HL-60 (cell line): ENCODE measurements around the gene PDCD6IP.

Experiments used
- DNase-seq, 2 experiments: peaks; one replicate each; pipeline ENCODE4 v3.0.0-alpha.2; 2010 to 2020; ENCODE audit warnings: low read depth in 1 of 2, low spot score in 1 of 2
- H3K27ac ChIP-seq: fragments of 250-450 bp; sonication (Bioruptor Pico); replicated peaks from 2 replicates; pipeline ENCODE4 v1.5.1; 2020; ENCODE audit warnings: mild to moderate bottlenecking, moderate library complexity
- H3K27me3 ChIP-seq: fragments of 250-450 bp; sonication (Bioruptor Pico); 2 replicates; pipeline ENCODE4 v1.5.1; 2021; ENCODE audit warnings: mild to moderate bottlenecking, moderate library complexity; ENCODE audit not compliant: insufficient read depth, poor library complexity, severe bottlenecking
- H3K4me3 ChIP-seq: replicated peaks from 2 replicates; pipeline ENCODE4 v1.5.1; 2011; ENCODE audit warnings: mild to moderate bottlenecking, control low read depth, low read length; ENCODE audit not compliant: insufficient read depth
- GABPA ChIP-seq: IDR thresholded peaks from 2 replicates; pipeline ENCODE4 v1.6.1; 2012; ENCODE audit warnings: low read depth
- POLR2AphosphoS5 ChIP-seq: IDR thresholded peaks from 2 replicates; pipeline ENCODE4 v1.6.1; 2012; ENCODE audit warnings: low read depth
- SPI1 ChIP-seq: IDR thresholded peaks from 2 replicates; pipeline ENCODE4 v1.6.1; 2012; ENCODE audit warnings: low read depth, mild to moderate bottlenecking, borderline replicate concordance
- TF ChIP-seq, protein P1 (sequence below): IDR thresholded peaks from 2 replicates; pipeline ENCODE4 v1.6.1; 2012; ENCODE audit warnings: low read depth; ENCODE audit not compliant: insufficient replicate concordance
- TF ChIP-seq, protein P2 (sequence below): IDR thresholded peaks from one replicate; pipeline ENCODE4 v1.5.1; 2011; ENCODE audit warnings: low read length, control low read depth, inconsistent platforms; ENCODE audit not compliant: insufficient read depth

Gene PDCD6IP

DNA sequence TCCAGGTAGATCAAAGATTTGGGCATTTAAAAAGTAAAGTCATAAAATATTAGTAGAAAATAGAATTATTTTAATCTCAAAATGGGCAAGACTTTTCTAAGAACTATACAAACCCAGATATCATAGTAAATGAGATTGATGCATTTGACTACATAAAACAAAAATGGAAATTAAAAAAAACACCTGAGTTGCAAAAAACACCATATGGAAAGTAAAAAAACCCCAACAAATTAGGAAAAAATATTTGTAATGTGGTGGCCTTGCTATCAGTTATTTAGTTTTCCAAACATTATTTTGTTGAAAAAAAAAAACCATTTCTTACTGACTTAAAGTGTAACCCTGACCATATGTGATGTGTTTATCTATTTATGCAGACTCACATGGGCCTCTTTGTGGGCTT, 97.2 kb downstream of the PDCD6IP start:
- no peaks in the 10 kb centered on the region for H3K27me3 ChIP-seq
- TF ChIP-seq, protein P1, sequence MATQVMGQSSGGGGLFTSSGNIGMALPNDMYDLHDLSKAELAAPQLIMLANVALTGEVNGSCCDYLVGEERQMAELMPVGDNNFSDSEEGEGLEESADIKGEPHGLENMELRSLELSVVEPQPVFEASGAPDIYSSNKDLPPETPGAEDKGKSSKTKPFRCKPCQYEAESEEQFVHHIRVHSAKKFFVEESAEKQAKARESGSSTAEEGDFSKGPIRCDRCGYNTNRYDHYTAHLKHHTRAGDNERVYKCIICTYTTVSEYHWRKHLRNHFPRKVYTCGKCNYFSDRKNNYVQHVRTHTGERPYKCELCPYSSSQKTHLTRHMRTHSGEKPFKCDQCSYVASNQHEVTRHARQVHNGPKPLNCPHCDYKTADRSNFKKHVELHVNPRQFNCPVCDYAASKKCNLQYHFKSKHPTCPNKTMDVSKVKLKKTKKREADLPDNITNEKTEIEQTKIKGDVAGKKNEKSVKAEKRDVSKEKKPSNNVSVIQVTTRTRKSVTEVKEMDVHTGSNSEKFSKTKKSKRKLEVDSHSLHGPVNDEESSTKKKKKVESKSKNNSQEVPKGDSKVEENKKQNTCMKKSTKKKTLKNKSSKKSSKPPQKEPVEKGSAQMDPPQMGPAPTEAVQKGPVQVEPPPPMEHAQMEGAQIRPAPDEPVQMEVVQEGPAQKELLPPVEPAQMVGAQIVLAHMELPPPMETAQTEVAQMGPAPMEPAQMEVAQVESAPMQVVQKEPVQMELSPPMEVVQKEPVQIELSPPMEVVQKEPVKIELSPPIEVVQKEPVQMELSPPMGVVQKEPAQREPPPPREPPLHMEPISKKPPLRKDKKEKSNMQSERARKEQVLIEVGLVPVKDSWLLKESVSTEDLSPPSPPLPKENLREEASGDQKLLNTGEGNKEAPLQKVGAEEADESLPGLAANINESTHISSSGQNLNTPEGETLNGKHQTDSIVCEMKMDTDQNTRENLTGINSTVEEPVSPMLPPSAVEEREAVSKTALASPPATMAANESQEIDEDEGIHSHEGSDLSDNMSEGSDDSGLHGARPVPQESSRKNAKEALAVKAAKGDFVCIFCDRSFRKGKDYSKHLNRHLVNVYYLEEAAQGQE: no peak
- TF ChIP-seq SPI1 (no peak), POLR2AphosphoS5 (no peak), GABPA (no peak)
- TF ChIP-seq, protein P2, sequence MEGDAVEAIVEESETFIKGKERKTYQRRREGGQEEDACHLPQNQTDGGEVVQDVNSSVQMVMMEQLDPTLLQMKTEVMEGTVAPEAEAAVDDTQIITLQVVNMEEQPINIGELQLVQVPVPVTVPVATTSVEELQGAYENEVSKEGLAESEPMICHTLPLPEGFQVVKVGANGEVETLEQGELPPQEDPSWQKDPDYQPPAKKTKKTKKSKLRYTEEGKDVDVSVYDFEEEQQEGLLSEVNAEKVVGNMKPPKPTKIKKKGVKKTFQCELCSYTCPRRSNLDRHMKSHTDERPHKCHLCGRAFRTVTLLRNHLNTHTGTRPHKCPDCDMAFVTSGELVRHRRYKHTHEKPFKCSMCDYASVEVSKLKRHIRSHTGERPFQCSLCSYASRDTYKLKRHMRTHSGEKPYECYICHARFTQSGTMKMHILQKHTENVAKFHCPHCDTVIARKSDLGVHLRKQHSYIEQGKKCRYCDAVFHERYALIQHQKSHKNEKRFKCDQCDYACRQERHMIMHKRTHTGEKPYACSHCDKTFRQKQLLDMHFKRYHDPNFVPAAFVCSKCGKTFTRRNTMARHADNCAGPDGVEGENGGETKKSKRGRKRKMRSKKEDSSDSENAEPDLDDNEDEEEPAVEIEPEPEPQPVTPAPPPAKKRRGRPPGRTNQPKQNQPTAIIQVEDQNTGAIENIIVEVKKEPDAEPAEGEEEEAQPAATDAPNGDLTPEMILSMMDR: no peak
- no peak overlapping the region for H3K4me3 ChIP-seq
- no peak overlapping the region for H3K27ac ChIP-seq
- DNase-seq: no peak

DNA sequence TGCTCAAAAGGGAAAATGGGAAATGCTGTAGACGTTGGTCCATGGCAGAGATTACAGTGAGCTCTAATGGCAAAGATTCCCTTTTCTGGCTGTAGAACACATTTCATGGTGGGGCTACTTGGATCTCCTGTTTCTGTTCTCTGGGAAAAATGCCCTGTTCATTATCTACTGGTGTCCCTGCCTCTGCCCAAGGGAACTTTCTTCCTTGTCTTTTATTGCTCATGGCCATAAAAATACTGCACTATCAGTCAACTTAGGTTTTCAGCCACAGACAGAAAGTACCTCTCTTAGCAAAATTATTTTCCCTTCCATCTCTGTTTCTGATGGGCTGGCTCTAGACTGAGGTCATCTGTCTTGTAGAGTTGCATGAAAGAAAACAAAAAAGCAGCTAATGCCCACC, 98.9 kb downstream of the PDCD6IP start:
- Histone ChIP-seq H3K27ac (no peak overlapping the region), H3K4me3 (no peak overlapping the region), H3K27me3 (no peaks in the 10 kb centered on the region)
- TF ChIP-seq, protein P1: no peak
- TF ChIP-seq POLR2AphosphoS5 (no peak), GABPA (no peak), SPI1 (no peak)
- TF ChIP-seq, protein P2: no peak
- DNase-seq: no peak

DNA sequence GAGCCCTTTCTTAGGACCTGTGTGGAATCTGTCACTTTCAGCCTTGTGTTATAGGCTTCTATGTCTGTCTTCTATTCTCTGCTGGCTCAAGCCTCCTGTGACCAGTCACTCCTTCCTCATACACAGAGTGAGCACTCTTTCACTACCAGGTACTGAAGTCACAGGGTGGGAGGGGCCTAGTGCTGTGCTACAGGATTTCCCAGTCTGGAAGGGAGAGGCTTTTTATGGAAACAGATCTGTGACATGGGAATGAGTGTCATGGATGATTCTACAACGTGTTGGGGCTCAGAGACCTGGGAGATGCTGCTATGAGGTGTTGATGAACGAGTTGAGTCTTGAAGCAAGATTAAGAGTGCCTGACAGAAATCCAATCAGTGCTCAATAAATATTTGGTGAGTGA, 100.5 kb downstream of the PDCD6IP start:
- no peak for TF ChIP-seq GABPA
- TF ChIP-seq, protein P1: no peak
- TF ChIP-seq, protein P2: no peak
- no peak for TF ChIP-seq SPI1
- no peak for TF ChIP-seq POLR2AphosphoS5
- no peak overlapping the region for H3K27ac ChIP-seq
- DNase-seq: no peak
- no peak overlapping the region for H3K4me3 ChIP-seq
- H3K27me3 ChIP-seq: no peaks in the 10 kb centered on the region
